ENCODE results near the gene S100A6. TPM values are rescaled to one million over a fixed set of nuclear protein-coding genes. Genes with fewer than 3 reads are reported as not detected.

S100A6 gene
- 51.7 TPM for total RNA-seq

DNA sequence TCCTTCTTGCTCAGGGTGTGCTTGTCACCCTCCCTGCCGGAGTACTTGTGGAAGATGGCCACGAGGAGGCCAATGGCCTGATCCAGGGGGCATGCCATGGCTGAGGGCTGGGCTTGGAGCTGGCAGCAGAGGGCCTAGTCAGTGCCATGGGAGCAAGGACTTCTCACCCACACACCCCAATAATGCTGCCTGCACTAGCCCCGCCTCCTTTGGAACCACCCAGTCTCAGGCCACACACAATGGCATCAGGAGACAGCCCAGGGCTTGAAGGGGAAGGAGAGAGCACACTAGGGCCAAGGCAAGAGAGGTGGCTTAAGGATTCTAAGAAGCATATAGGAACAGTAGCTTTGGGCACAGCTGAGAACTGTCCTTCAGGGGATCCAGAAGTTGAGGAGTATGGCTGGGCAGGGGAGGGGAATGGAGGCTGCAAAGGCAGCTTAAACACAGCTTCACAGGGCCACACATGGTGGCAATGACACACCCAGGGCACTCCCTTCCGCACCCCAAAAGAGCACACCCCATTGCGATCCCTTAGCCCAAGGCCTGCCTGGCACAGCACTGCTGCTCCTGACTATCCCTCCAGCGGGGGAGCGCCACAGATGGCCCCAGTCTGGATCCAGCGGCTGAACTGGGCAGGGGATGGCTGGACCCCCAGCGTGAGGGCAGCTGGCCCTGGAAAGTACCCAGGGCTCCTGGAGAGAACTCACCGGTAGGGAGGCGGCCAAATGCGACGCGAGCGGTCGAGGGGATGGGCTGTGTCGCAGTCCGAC lies at the start of gene S100A6:
Gene S100A6, minus strand, starts transcription at position 750 of the 770 bp plus-strand sequence. Its CDS starts 652 bp downstream, at position 98.

GRCh38 chr1:153565529-153566374 lies 30.0 kb upstream of the S100A6 start, which contains the start of gene S100A2:
S100A2 (minus strand) TSS chr1:153565844; CDS start chr1:153563877, 1,967 bp downstream.

GRCh38 chr1:153548722-153549688 lies 13.2 kb upstream of the S100A6 start, which contains the start of gene S100A3:
S100A3 (minus strand) TSS chr1:153549258; CDS start chr1:153548485, 773 bp downstream.

GRCh38 chr1:153545067-153546055 lies 9.6 kb upstream of the S100A6 start, which contains the start of gene S100A4:
S100A4 (minus strand) TSS chr1:153545806; CDS start chr1:153544794, 1,012 bp downstream.

DNA sequence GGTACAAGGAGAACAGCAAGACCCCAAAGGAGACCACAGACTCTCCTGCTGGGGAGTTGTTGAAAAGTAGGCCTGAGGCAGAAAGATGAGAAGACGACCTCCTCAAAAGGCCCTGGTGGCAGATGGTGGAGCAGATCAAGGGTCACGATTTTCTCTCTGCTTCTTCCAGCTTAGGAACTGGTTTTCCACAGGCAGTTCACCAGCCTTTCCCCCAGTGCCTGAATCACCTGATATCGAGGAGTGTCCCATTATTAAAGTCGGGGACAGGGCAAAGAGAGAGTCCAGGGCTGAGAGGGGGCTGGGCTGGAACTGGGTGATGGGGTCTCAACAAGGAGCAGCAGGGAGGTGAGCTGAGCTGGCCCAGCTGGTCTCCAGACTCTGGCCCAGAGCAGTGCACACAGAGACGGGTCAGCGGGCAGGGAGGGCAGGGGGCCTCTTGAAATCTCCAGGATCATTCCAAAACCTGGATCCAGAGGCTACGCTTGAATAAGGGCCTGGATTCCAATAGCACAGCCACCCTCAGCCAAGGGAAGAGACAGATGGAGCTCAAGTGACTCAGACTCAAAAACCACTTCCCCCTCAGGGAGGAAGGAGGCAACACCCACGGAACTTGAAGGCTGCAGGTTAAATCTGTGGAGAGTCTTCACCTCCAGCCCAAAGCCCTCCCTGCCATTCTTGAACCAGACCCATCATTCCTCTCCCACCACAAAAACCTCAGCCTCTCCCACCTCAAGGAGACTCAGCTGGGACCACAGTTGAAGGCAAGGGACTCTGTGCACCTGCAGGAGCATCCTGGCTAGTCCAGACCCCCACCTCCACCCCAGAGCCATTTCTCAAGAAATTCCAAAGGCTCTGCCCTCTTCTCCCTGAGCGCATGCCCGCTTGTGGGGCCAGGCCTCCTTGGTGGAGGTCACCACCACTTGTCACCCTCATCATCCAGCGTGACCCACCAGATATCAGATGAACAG lies 4.9 kb upstream of the S100A6 start, which contains the start of gene S100A5:
Gene S100A5, minus strand, starts transcription at position 541 of the 968 bp plus-strand sequence. CDS start 743 bp downstream, outside the sequence.

Other genes starting within 250 kb of the S100A6 start
- not detected for gene PGLYRP3, start 223.0 kb downstream of the S100A6 start, total RNA-seq
- gene PGLYRP4, start 187.2 kb downstream of the S100A6 start, total RNA-seq: not detected
- gene S100A9, start 178.1 kb downstream of the S100A6 start, total RNA-seq: 55.1 TPM
- 4.8 TPM for gene S100A12, start 160.4 kb downstream of the S100A6 start, total RNA-seq
- 13.1 TPM for gene S100A8, start 144.9 kb downstream of the S100A6 start, total RNA-seq
- not detected for gene S100A7A, start 119.5 kb downstream of the S100A6 start, total RNA-seq
- gene S100A7, start 75.3 kb downstream of the S100A6 start, total RNA-seq: not detected
- not detected for gene S100A5, start 4.9 kb upstream of the S100A6 start, total RNA-seq
- gene S100A4, start 9.8 kb upstream of the S100A6 start, total RNA-seq: 3.2 TPM
- gene S100A3, start 13.3 kb upstream of the S100A6 start, total RNA-seq: not detected
- not detected for gene S100A2, start 29.9 kb upstream of the S100A6 start, total RNA-seq
- 48.0 TPM for gene S100A16, start 77.1 kb upstream of the S100A6 start, total RNA-seq
- not detected for gene S100A14, start 80.3 kb upstream of the S100A6 start, total RNA-seq
- gene S100A13, start 91.5 kb upstream of the S100A6 start, total RNA-seq: 15.0 TPM
- gene S100A1, start 92.4 kb upstream of the S100A6 start, total RNA-seq: 2.1 TPM
- gene CHTOP, start 98.1 kb upstream of the S100A6 start, total RNA-seq: 68.7 TPM
- gene SNAPIN, start 122.7 kb upstream of the S100A6 start, total RNA-seq: 53.3 TPM
- gene ILF2, start 135.0 kb upstream of the S100A6 start, total RNA-seq: 182 TPM
- gene NPR1, start 142.7 kb upstream of the S100A6 start, total RNA-seq: 0.46 TPM
- 47.5 TPM for gene INTS3, start 192.1 kb upstream of the S100A6 start, total RNA-seq
- 15.9 TPM for gene SLC27A3, start 239.4 kb upstream of the S100A6 start, total RNA-seq

Data from diencephalon (tissue), 1 donor.